HL-60 (cell line): Measurements from ENCODE around the gene NT5C1A.

Experiments used
- CTCF ChIP-seq: IDR thresholded peaks from one replicate; pipeline ENCODE4 v1.5.1; 2011; ENCODE audit warnings: low read length, control low read depth, inconsistent platforms; ENCODE audit not compliant: insufficient read depth
- GABPA ChIP-seq: IDR thresholded peaks from 2 replicates; pipeline ENCODE4 v1.6.1; 2012; ENCODE audit warnings: low read depth
- POLR2AphosphoS5 ChIP-seq: IDR thresholded peaks from 2 replicates; pipeline ENCODE4 v1.6.1; 2012; ENCODE audit warnings: low read depth
- REST ChIP-seq: IDR thresholded peaks from 2 replicates; pipeline ENCODE4 v1.6.1; 2012; ENCODE audit warnings: low read depth; ENCODE audit not compliant: insufficient replicate concordance
- SPI1 ChIP-seq: IDR thresholded peaks from 2 replicates; pipeline ENCODE4 v1.6.1; 2012; ENCODE audit warnings: low read depth, mild to moderate bottlenecking, borderline replicate concordance

- TF ChIP-seq REST (no peak), GABPA (no peak), CTCF (no peak), POLR2AphosphoS5 (no peak), SPI1 (no peak)
These were observed 10.1 kb upstream of the NT5C1A start for GRCh38 chr1:39681999-39682398.
